Activated CD4-positive, alpha-beta memory T cell treated with anti-CD3 and anti-CD28 coated beads, Interleukin-2, amount 10 ng/mL, durations not matched to agents 7 days and 5 days (primary cell): Measurements from ENCODE around the gene PAMR1. TPM values are rescaled to one million over a fixed set of nuclear protein-coding genes. Genes with fewer than 3 reads are reported as not detected.
"Not testable (repeated sequence)": the region's sequence is repeated elsewhere in the genome, so short reads cannot be mapped to it uniquely, and the experiment has no call there.

Experiments used
- CTCF ChIA-PET: fragments of 350-600 bp; sonication (Branson Sonifier 250); formaldehyde crosslinking; loops from one replicate; lab custom pipeline; 2021; ENCODE audit warnings: antibody characterized with exemption, inconsistent platforms; lab: Charles Lee
- POLR2A ChIA-PET: fragments of 350-600 bp; sonication (Branson Sonifier 250); formaldehyde crosslinking; loops from one replicate; lab custom pipeline; 2021; ENCODE audit warnings: antibody characterized with exemption; lab: Charles Lee
- DNase-seq: peaks from one replicate; pipeline ENCODE4 v3.0.0-alpha.2; 2020
- H3K27ac Mint-ChIP-seq: one replicate; pipeline ENCODE4 v1.8.0; 2021; ENCODE audit warnings: mild to moderate bottlenecking, mixed read lengths
- H3K27me3 Mint-ChIP-seq: one replicate; pipeline ENCODE4 v1.8.0; 2021; ENCODE audit warnings: mixed read lengths
- H3K36me3 Mint-ChIP-seq: one replicate; pipeline ENCODE4 v1.8.0; 2021; ENCODE audit warnings: low read depth, mixed read lengths
- H3K4me1 Mint-ChIP-seq: one replicate; pipeline ENCODE4 v1.8.0; 2021; ENCODE audit warnings: mixed read lengths
- H3K4me3 Mint-ChIP-seq: one replicate; pipeline ENCODE4 v1.8.0; 2021; ENCODE audit warnings: mild to moderate bottlenecking, mixed read lengths
- H3K9me3 Mint-ChIP-seq: one replicate; pipeline ENCODE4 v1.8.0; 2021; ENCODE audit warnings: mixed read lengths
- total RNA-seq, 2 experiments: library from RNA; stranded (reverse); gene quantifications; one replicate each; pipeline ENCODE4 v1.2.3, GENCODE V29; 2021

The PAMR1 gene
- total RNA-seq, 2 experiments from 2014 or later: not detected

DNA sequence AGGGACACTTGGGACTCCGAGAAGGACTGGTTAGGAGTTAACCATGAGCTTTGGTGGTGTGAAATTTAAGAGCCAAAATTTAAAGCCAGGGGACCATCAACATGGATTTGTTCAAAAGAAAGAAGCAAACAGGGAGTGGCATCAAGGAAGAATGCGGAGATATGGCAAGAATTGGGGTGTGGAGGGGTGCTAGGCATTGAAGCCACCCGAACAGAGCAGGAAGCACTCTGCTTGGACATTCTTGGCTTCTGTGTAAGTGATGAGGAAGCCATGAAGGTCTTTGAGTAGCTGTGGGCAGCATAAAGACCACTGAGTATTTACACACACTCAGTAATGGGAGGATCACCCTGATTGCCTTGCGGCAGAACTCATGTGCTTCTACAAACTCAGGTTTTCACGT is 27.2 kb upstream of the PAMR1 start:
- DNase-seq: no peak
- CTCF ChIA-PET: no interaction called here
- POLR2A ChIA-PET: no interaction called here
- Mint-ChIP-seq H3K4me1 (no peaks in the 10 kb centered on the region), H3K27me3 (peaks cover 10% of the 10 kb centered on the region), H3K36me3 (no peaks in the 10 kb centered on the region), H3K4me3 (no peak overlapping the region), H3K9me3 (no peaks in the 10 kb centered on the region), H3K27ac (no peak overlapping the region)

- H3K36me3 Mint-ChIP-seq: no peaks in the 10 kb centered on the region
- ChIA-PET CTCF (no interaction called here), POLR2A (no interaction called here)
- no peaks in the 10 kb centered on the region for H3K9me3 Mint-ChIP-seq
- no peak overlapping the region for H3K4me3 Mint-ChIP-seq
- no peak overlapping the region for H3K27ac Mint-ChIP-seq
- DNase-seq: no peak
- peaks cover 10% of the 10 kb centered on the region for H3K27me3 Mint-ChIP-seq
- H3K4me1 Mint-ChIP-seq: no peaks in the 10 kb centered on the region
Measured at GRCh38 chr11:35550374-35551036, 25.1 kb upstream of the PAMR1 start.

- ChIA-PET POLR2A (no interaction called here), CTCF (no interaction called here)
- H3K4me1 Mint-ChIP-seq: no peaks in the 10 kb centered on the region
- H3K9me3 Mint-ChIP-seq: no peaks in the 10 kb centered on the region
- no peak overlapping the region for H3K27ac Mint-ChIP-seq
- no peak overlapping the region for H3K4me3 Mint-ChIP-seq
- no peaks in the 10 kb centered on the region for H3K36me3 Mint-ChIP-seq
- DNase-seq: no peak
- peaks cover 10% of the 10 kb centered on the region for H3K27me3 Mint-ChIP-seq
Measured at GRCh38 chr11:35549787-35550186, 24.4 kb upstream of the PAMR1 start.

DNA sequence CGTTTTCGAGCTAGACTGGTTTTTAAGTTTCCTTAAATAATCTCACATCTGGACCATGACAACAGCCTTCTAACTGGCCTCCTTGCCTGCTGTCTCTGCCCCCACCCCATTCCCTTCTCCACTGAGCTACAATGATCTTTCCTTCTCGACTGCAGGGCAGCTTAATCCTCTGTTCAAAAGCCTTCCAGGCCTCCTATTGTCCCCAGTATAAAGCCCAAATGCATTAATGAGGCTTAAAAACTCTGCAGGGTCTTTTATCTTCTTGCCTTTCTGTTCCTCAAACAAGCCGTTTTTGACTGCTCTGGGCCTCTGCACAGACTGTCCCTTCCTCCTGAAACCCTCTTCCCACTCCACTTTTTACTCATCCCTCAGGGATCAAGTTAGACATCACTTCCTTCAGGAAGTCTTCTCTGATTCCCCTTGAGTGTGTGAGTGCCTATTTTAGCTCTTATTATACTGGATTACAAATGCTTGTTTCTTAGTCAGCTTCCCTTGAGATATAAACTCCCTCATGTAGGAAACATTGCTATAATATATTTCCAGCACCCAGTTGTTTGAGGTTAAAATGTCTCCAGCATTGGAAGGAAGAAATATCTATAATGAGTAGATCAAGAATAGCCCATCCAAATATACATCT is 23.6 kb upstream of the PAMR1 start:
- ChIA-PET POLR2A (no interaction called here), CTCF (no interaction called here)
- no peak for DNase-seq
- Mint-ChIP-seq H3K4me1 (no peaks in the 10 kb centered on the region), H3K27ac (no peak overlapping the region), H3K9me3 (no peaks in the 10 kb centered on the region), H3K36me3 (no peaks in the 10 kb centered on the region), H3K27me3 (peaks cover 7% of the 10 kb centered on the region), H3K4me3 (no peak overlapping the region)

- H3K4me1 Mint-ChIP-seq, H3K27ac Mint-ChIP-seq, H3K4me3 Mint-ChIP-seq, H3K36me3 Mint-ChIP-seq, H3K27me3 Mint-ChIP-seq, CTCF ChIA-PET, POLR2A ChIA-PET, H3K9me3 Mint-ChIP-seq, DNase-seq: not testable (repeated sequence)
Measured at GRCh38 chr11:35547995-35548394, 22.6 kb upstream of the PAMR1 start.

GRCh38 chr11:35546317-35546716 is 20.9 kb upstream of the PAMR1 start:
- Mint-ChIP-seq H3K27ac (no peak overlapping the region), H3K4me3 (no peak overlapping the region), H3K27me3 (peaks cover 4% of the 10 kb centered on the region), H3K9me3 (no peaks in the 10 kb centered on the region), H3K36me3 (no peaks in the 10 kb centered on the region), H3K4me1 (no peaks in the 10 kb centered on the region)
- CTCF ChIA-PET: no interaction called here
- POLR2A ChIA-PET: no interaction called here
- no peak for DNase-seq

DNA sequence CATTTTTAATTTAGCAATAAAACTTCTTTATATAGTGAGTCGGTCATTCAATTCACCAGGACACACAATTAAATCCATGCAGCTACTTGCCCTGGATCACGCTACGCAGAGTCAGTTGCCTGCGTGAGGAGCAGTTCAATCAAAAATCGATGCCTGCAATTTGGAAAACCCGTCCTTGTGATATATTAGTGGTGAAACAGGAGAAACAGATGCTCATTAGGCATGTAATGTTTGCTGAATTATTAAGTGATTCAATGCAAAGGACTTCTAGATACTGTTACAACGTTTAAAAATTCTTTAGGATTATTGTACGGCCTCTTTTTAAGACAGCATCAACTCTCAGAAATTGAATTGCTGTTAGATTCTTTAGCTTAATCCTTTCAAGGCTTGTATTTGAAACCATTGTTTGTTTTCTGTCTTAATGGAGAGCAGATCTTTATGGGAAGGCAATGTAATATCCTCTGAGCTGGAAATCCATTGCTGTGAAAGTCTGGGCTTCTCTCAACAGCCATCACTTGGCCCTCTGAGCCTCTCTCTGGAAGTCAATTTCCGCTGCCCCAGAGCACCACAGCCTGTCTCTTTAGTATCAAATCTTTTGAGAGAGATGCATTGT is 20.1 kb upstream of the PAMR1 start:
- Mint-ChIP-seq H3K4me1 (no peaks in the 10 kb centered on the region), H3K36me3 (no peaks in the 10 kb centered on the region), H3K27me3 (peaks cover 4% of the 10 kb centered on the region), H3K9me3 (no peaks in the 10 kb centered on the region), H3K4me3 (no peak overlapping the region), H3K27ac (no peak overlapping the region)
- ChIA-PET POLR2A (no interaction called here), CTCF (no interaction called here)
- no peak for DNase-seq

DNA sequence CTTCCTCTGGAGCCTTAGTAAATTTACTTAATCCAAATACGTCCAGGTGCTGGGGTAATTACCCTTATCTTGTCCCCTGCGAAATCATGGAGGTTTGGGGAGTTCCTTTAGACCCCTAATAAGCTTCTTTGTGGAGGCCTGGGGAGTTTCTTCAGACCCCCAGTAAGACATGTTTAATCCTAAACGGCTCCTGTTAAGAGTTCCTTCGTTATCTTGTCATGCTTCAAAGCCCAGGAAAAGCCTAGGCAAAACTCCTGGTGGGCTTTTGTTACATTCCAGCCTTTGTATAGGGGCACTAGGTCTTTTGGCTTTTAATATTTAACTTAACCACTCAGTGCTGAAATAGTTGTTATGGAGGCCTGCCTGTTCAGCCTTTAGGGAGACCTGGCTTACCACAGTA is 18.1 kb upstream of the PAMR1 start:
- Mint-ChIP-seq H3K4me3 (no peak overlapping the region), H3K4me1 (no peaks in the 10 kb centered on the region), H3K36me3 (no peaks in the 10 kb centered on the region), H3K9me3 (no peaks in the 10 kb centered on the region), H3K27me3 (no peaks in the 10 kb centered on the region), H3K27ac (no peak overlapping the region)
- CTCF ChIA-PET: no interaction called here
- DNase-seq: no peak
- POLR2A ChIA-PET: no interaction called here

- ChIA-PET CTCF (no interaction called here), POLR2A (no interaction called here)
- no peak overlapping the region for H3K4me3 Mint-ChIP-seq
- DNase-seq: no peak
- H3K4me1 Mint-ChIP-seq: no peaks in the 10 kb centered on the region
- H3K27ac Mint-ChIP-seq: no peak overlapping the region
- peaks cover 2% of the 10 kb centered on the region for H3K27me3 Mint-ChIP-seq
- no peaks in the 10 kb centered on the region for H3K9me3 Mint-ChIP-seq
- no peaks in the 10 kb centered on the region for H3K36me3 Mint-ChIP-seq
Measured at GRCh38 chr11:35541621-35542375, 16.4 kb upstream of the PAMR1 start.

GRCh38 chr11:35540526-35540925 is 15.1 kb upstream of the PAMR1 start:
- POLR2A ChIA-PET: no interaction called here
- DNase-seq: no peak
- CTCF ChIA-PET: no interaction called here
- no peaks in the 10 kb centered on the region for H3K9me3 Mint-ChIP-seq
- H3K4me1 Mint-ChIP-seq: no peaks in the 10 kb centered on the region
- no peak overlapping the region for H3K4me3 Mint-ChIP-seq
- H3K27me3 Mint-ChIP-seq: peaks cover 2% of the 10 kb centered on the region
- H3K27ac Mint-ChIP-seq: no peak overlapping the region
- no peaks in the 10 kb centered on the region for H3K36me3 Mint-ChIP-seq

DNA sequence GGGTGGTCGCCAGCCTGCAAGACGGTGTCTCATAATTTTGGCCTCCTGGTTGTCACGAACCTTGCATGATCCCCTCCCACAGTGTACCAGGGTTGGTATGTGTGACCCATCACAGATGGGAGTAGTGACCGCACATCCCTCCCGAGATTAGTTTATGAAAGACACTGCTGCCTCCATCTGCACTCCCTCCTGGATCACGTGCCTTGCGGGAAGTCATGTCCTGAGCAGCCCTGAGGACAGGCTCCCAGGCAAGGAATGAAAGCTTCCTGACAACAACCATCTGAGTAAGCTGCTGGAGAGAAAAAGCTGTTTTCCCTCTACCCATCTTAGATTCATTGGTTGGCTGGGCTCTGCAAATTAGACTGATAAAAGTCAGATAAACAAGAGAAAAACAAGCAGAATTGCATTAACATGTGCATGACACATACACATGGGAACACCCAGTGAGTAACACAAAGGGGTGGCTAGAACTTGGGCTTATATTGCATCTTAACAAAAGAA is 14.4 kb upstream of the PAMR1 start:
- Mint-ChIP-seq H3K36me3 (no peaks in the 10 kb centered on the region), H3K27me3 (peaks cover 2% of the 10 kb centered on the region), H3K4me1 (no peaks in the 10 kb centered on the region), H3K27ac (no peak overlapping the region), H3K4me3 (no peak overlapping the region), H3K9me3 (no peaks in the 10 kb centered on the region)
- DNase-seq: no peak
- ChIA-PET POLR2A (no interaction called here), CTCF (no interaction called here)

- no peaks in the 10 kb centered on the region for H3K36me3 Mint-ChIP-seq
- DNase-seq: no peak
- H3K4me3 Mint-ChIP-seq: no peak overlapping the region
- H3K9me3 Mint-ChIP-seq: no peaks in the 10 kb centered on the region
- no peaks in the 10 kb centered on the region for H3K4me1 Mint-ChIP-seq
- CTCF ChIA-PET: no interaction called here
- no peak overlapping the region for H3K27ac Mint-ChIP-seq
- peaks cover 2% of the 10 kb centered on the region for H3K27me3 Mint-ChIP-seq
- POLR2A ChIA-PET: no interaction called here
Measured at GRCh38 chr11:35539256-35539655, 13.8 kb upstream of the PAMR1 start.

DNA sequence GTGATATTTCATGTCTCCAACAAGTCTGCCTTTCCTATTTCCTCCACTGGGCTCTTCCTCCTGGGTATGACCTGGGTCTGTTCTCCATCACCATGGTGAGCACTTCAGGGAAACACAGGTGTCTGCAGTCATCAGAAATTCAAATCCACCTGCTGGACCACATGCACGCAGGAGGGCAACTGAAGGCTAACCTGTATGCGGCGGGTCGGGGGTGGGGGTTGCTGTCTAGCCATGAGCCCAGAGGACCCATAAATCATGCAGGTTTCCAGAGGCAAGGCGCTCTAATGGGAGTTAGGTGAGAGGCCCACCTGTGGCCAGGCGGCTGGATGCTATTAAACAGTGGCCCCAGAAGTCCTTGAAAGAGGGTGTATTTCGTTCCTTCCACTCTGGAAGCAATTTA is 11.1 kb upstream of the PAMR1 start:
- Mint-ChIP-seq H3K27ac (no peak overlapping the region), H3K4me3 (no peak overlapping the region), H3K36me3 (no peaks in the 10 kb centered on the region), H3K4me1 (no peaks in the 10 kb centered on the region), H3K9me3 (no peaks in the 10 kb centered on the region), H3K27me3 (peaks cover 3% of the 10 kb centered on the region)
- POLR2A ChIA-PET: no interaction called here
- DNase-seq: no peak
- CTCF ChIA-PET: no interaction called here
